ENCODE results near the gene P2RY2.

Gene P2RY2

DNA sequence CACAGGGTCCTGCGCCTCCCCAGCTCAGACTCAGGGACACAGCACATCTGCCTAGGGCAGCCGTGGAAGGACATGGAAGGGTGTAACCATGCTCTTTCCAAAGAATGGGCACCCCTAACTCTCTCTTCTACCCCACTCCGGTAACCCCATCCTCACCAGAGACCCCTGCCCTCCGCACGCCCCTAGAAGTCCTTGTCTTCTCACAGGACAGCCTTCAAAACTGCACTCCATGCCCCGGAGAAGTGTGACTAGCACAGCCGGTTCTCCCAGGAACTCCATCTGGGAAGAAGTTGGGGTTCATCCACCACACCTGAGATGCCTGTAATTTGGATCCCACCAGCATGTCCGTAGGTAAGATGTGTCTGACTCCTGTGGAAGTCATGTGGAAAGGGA, 25.0 kb downstream of the P2RY2 start:
- no peaks in the 10 kb centered on the region for H3K9me3 Mint-ChIP-seq
- DNase-seq (ENCODE audit: low spot score) = no peak
- peaks cover 9% of the 10 kb centered on the region for H3K27me3 Mint-ChIP-seq (ENCODE audit: low read depth)
- no peaks in the 10 kb centered on the region for H3K36me3 Mint-ChIP-seq (ENCODE audit: low read depth)
- H3K4me3 Mint-ChIP-seq = no peak overlapping the region
- no peak overlapping the region for H3K27ac Mint-ChIP-seq
- H3K4me1 Mint-ChIP-seq (ENCODE audit: low read depth) = peaks cover 1% of the 10 kb centered on the region

- Mint-ChIP-seq H3K27me3 (ENCODE audit: low read depth) (peaks cover 9% of the 10 kb centered on the region), H3K4me1 (ENCODE audit: low read depth) (peaks cover 7% of the 10 kb centered on the region), H3K36me3 (ENCODE audit: low read depth) (no peaks in the 10 kb centered on the region), H3K27ac (no peak overlapping the region), H3K4me3 (no peak overlapping the region), H3K9me3 (no peaks in the 10 kb centered on the region)
- no peak for DNase-seq (ENCODE audit: low spot score)
Observed at GRCh38 chr11:73244589-73245240, 26.6 kb downstream of the P2RY2 start.

DNA sequence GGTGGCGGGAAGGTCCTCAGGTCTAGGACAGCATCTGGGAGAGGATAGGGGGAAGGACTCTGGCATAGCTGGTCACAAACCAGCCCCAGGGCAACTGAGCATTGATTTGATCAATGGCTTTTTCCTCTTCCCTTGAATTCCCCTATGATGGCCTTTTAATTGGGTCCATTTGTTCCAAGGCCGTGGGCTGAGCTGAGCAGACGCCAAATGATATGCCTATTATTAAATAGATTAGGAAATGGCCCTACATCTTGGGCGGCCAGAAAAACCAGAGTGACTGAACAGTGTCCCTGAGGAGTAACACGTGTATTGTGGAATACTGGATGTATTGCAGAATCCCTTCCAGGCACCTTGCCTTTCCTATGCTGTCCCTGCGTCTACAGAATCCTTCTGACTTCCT, 27.4 kb downstream of the P2RY2 start:
- Mint-ChIP-seq H3K9me3 (no peaks in the 10 kb centered on the region), H3K4me1 (ENCODE audit: low read depth) (peaks cover 7% of the 10 kb centered on the region), H3K27ac (no peak overlapping the region), H3K36me3 (ENCODE audit: low read depth) (no peaks in the 10 kb centered on the region), H3K27me3 (ENCODE audit: low read depth) (peaks cover 9% of the 10 kb centered on the region), H3K4me3 (no peak overlapping the region)
- DNase-seq (ENCODE audit: low spot score) = no peak

- Mint-ChIP-seq H3K27ac (no peak overlapping the region), H3K27me3 (ENCODE audit: low read depth) (peaks cover 9% of the 10 kb centered on the region), H3K4me3 (no peak overlapping the region), H3K4me1 (ENCODE audit: low read depth) (peaks cover 7% of the 10 kb centered on the region), H3K9me3 (no peaks in the 10 kb centered on the region), H3K36me3 (ENCODE audit: low read depth) (no peaks in the 10 kb centered on the region)
- no peak for DNase-seq (ENCODE audit: low spot score)
Observed at GRCh38 chr11:73246303-73246702, 28.2 kb downstream of the P2RY2 start.

DNA sequence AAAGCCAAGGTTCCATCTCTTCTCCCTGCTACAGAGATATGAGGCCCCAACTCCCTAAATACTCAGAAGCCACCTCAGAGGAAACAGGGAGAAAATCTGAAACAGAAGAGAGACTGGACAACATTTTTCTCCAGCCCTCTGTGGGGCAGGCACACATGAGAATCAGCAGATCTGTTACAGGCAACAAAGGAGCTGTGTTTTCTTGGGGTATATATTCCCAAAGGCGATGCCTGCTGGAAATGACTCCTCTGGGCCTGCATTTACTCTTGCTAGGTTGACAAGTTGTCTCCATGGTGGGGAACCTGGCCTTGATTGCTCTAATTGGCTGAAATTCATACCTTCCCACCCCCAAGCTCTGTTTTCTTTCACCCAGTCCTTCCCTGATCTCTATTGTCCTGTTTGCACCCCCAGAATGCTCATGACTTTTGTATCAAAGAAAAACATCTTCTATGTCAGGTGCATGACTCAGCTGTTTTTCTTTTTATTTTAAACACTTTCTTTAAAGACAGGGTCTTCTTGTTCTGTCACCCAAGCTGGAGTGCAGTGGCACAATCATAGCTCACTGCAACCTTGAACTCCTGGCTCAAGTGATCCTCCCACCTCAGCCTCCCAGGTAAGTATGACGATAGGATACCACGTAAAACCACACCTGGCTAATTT, 30.6 kb downstream of the P2RY2 start:
- DNase-seq (ENCODE audit: low spot score) = no peak
- H3K9me3 Mint-ChIP-seq = no peaks in the 10 kb centered on the region
- peaks cover 6% of the 10 kb centered on the region for H3K27me3 Mint-ChIP-seq (ENCODE audit: low read depth)
- peaks cover 6% of the 10 kb centered on the region for H3K4me1 Mint-ChIP-seq (ENCODE audit: low read depth)
- H3K36me3 Mint-ChIP-seq (ENCODE audit: low read depth) = no peaks in the 10 kb centered on the region
- no peak overlapping the region for H3K4me3 Mint-ChIP-seq
- H3K27ac Mint-ChIP-seq = no peak overlapping the region

DNA sequence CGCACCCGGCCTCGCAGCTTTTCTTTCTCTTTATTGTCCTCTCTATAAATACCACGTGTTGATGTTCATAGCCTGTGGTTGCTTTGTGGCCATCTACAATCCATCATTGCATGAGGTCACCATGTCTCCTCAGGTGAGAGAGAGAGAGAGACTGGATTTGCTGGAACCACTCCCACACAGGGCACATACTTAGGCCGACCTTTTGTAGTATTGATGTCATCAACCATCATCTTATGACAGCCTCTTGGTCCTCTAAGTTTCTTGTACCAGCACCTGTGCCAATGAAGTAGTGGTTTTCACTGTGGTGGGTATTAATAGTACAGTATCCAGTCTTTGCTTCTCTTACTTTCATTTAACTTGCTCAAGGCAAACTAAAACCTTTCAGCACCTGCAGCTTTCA, 31.2 kb downstream of the P2RY2 start:
- Mint-ChIP-seq H3K9me3 (no peaks in the 10 kb centered on the region), H3K4me3 (no peak overlapping the region), H3K4me1 (ENCODE audit: low read depth) (peaks cover 6% of the 10 kb centered on the region)

DNA sequence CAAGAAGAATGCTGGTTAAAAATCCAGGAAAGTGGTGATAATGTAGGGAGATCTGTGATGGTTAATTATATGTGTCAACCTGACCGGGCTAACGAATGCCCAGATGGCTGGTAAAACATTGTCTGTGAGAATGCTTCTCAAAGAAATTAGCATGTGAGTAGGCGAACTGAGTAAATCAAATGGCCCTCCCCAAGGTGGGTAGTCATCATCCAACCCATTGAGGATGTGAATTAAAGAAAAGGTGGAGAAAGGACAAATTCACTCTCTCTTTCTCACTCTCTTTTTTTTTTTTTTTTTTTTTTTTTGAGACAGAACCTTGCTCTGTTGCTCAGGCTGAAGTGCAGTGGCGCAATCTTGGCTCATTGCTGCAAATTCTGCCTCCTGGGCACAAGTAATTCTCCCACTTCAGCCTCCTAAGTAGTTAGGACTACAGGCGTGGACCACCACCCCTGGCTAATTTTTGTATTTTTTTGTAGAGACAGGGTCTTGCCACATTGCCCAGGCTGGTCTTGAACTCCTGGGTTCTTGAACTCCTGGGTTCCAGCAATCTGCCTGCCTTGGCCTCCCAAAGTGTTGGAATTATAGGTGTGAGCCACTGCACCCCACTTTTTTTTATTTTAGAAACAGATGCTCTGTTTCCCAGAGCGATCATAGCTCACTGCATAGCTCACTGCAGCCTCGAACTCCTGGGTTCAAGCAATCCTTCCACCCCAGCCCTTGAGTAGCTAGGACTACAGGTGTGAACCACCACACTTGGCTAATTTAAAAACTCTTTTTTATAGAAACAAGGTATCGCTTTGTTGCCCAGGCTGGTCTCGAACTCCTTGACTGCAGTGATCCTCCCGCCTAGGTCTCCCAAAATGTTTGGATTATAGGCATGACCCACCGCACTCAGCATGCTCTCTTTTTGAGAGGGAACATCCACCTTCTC, 32.0 kb downstream of the P2RY2 start:
- H3K36me3 Mint-ChIP-seq (ENCODE audit: low read depth) = no peaks in the 10 kb centered on the region
- peak overlapping the region; percentile 45 for H3K27ac Mint-ChIP-seq
- no peak overlapping the region for H3K4me3 Mint-ChIP-seq
- H3K27me3 Mint-ChIP-seq (ENCODE audit: low read depth) = peaks cover 2% of the 10 kb centered on the region
- no peaks in the 10 kb centered on the region for H3K9me3 Mint-ChIP-seq
- peaks cover 6% of the 10 kb centered on the region for H3K4me1 Mint-ChIP-seq (ENCODE audit: low read depth)
- DNase-seq (ENCODE audit: low spot score) = no peak

More for the DNA sequence above, 31.2 kb downstream of the P2RY2 start:
- H3K27me3 Mint-ChIP-seq (ENCODE audit: low read depth) = peaks cover 6% of the 10 kb centered on the region
- H3K36me3 Mint-ChIP-seq (ENCODE audit: low read depth) = no peaks in the 10 kb centered on the region
- DNase-seq (ENCODE audit: low spot score) = peak; percentile 9
- H3K27ac Mint-ChIP-seq = no peak overlapping the region

DNA sequence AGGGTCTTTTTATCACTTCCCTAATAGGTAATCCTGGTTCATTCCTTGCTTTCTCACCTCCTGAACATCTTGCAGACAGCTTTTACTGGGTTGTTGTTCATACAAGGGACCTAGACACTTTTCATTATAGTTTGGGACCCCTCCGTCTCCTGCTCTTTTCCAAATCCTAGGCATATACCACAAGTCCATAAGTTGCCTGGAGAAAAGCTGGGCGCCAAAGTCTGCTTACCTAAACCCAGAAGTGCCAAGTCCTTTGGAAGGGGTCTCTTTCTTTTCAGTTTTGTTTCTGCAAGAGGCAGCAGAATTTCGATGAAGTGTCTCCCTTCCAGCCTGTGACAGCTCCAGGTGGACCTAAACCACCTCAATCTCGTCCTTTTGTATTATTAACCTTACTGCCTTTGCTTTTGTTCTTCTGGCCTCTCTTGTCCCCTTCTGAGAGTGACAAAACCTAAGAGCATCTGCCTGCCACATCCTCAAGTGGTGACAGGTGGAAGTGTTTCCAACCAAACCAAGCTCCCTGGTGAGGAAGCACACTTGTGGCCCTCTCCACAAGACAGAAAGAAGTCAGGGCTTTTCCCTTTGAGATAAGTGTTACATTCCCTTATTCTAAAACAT, 34.6 kb downstream of the P2RY2 start:
- H3K27me3 Mint-ChIP-seq (ENCODE audit: low read depth) = peaks cover 2% of the 10 kb centered on the region
- DNase-seq (ENCODE audit: low spot score) = no peak
- no peaks in the 10 kb centered on the region for H3K9me3 Mint-ChIP-seq
- H3K36me3 Mint-ChIP-seq (ENCODE audit: low read depth) = no peaks in the 10 kb centered on the region
- H3K27ac Mint-ChIP-seq = no peak overlapping the region
- H3K4me1 Mint-ChIP-seq (ENCODE audit: low read depth) = peaks cover 6% of the 10 kb centered on the region
- H3K4me3 Mint-ChIP-seq = no peak overlapping the region

- no peak for DNase-seq (ENCODE audit: low spot score)
- Mint-ChIP-seq H3K4me1 (ENCODE audit: low read depth) (no peaks in the 10 kb centered on the region), H3K36me3 (ENCODE audit: low read depth) (no peaks in the 10 kb centered on the region), H3K27me3 (ENCODE audit: low read depth) (peaks cover 9% of the 10 kb centered on the region), H3K4me3 (no peak overlapping the region), H3K27ac (no peak overlapping the region), H3K9me3 (no peaks in the 10 kb centered on the region)
Observed at GRCh38 chr11:73257342-73258103, 39.4 kb downstream of the P2RY2 start.

- H3K36me3 Mint-ChIP-seq (ENCODE audit: low read depth) = no peaks in the 10 kb centered on the region
Observed at GRCh38 chr11:73258104-73259035, 40.3 kb downstream of the P2RY2 start.

DNA sequence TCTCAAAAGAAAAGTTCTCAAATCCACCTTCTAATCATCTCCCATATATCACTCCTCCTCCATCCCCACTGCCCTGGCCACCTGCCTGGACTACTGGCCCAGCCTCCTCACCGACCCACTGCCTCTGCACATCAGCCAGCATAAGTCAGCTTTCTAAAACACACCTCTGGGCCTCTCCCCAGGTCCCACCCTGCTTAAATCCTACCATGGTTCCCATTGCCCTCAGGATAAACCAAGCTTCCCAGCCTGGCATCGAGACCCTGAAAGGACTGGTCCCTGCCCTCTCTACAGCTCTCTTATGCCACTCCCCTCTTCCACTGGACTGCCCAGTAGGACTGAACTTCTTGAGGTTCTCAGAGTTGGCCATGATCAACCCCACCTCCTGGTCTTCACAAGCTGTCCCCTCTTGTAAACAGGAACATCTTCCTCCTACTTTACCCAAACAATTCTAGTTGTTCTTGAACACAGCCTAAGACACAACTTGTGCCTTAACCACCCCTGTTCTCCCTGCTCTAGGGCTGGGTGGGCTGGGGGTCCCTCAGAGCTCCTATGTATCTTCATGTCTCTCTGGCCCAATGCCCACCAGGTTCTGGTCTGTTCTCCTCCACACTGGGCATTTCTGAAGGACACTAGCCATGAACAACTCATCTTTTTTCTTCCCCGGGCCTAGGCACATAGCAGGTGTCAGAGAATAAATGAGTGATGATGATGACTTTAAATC, 41.5 kb downstream of the P2RY2 start:
- no peaks in the 10 kb centered on the region for H3K36me3 Mint-ChIP-seq (ENCODE audit: low read depth)
- peaks cover 23% of the 10 kb centered on the region for H3K27me3 Mint-ChIP-seq (ENCODE audit: low read depth)
- H3K4me1 Mint-ChIP-seq (ENCODE audit: low read depth) = no peaks in the 10 kb centered on the region
- H3K4me3 Mint-ChIP-seq = no peak overlapping the region
- no peak for DNase-seq (ENCODE audit: low spot score)
- no peak overlapping the region for H3K27ac Mint-ChIP-seq
- no peaks in the 10 kb centered on the region for H3K9me3 Mint-ChIP-seq

More at GRCh38 chr11:73258104-73259035, 40.3 kb downstream of the P2RY2 start:
- no peak overlapping the region for H3K4me3 Mint-ChIP-seq
- no peak for DNase-seq (ENCODE audit: low spot score)
- H3K27me3 Mint-ChIP-seq (ENCODE audit: low read depth) = peaks cover 16% of the 10 kb centered on the region
- H3K27ac Mint-ChIP-seq = no peak overlapping the region
- no peaks in the 10 kb centered on the region for H3K9me3 Mint-ChIP-seq
- H3K4me1 Mint-ChIP-seq (ENCODE audit: low read depth) = no peaks in the 10 kb centered on the region

GRCh38 chr11:73260127-73260457, 42.0 kb downstream of the P2RY2 start:
- no peak overlapping the region for H3K4me3 Mint-ChIP-seq
- no peaks in the 10 kb centered on the region for H3K9me3 Mint-ChIP-seq
- no peak for DNase-seq (ENCODE audit: low spot score)
- no peaks in the 10 kb centered on the region for H3K36me3 Mint-ChIP-seq (ENCODE audit: low read depth)
- H3K4me1 Mint-ChIP-seq (ENCODE audit: low read depth) = no peaks in the 10 kb centered on the region
- H3K27me3 Mint-ChIP-seq (ENCODE audit: low read depth) = peaks cover 29% of the 10 kb centered on the region
- no peak overlapping the region for H3K27ac Mint-ChIP-seq

Data from T-helper 2 cell treated with Interferon-gamma antibody and Interleukin-4, amounts not matched to agents 5 μg/mL and 100 μg/mL, for 36 hours (primary cell).